NK-92 (cell line): ENCODE results near the gene MAP2K6.

Experiments
- DNase-seq: peaks from one replicate; lab custom pipeline; 2025; ENCODE audit not compliant: unreplicated experiment; lab: John Stamatoyannopoulos, UW

Gene MAP2K6

GRCh38 chr17:69528035-69528434 lies 113.5 kb downstream of the MAP2K6 start:
- DNase-seq, result no peak

GRCh38 chr17:69533481-69534234 lies 119.2 kb downstream of the MAP2K6 start:
- no peak for DNase-seq

- DNase-seq, result no peak
These were observed 119.7 kb downstream of the MAP2K6 start for GRCh38 chr17:69534235-69534621.

GRCh38 chr17:69535016-69535570 lies 120.6 kb downstream of the MAP2K6 start:
- DNase-seq, result no peak

GRCh38 chr17:69538795-69539194 lies 124.3 kb downstream of the MAP2K6 start:
- DNase-seq, result no peak

GRCh38 chr17:69539274-69539673 lies 124.8 kb downstream of the MAP2K6 start:
- DNase-seq, result no peak

- no peak for DNase-seq
These were observed 125.4 kb downstream of the MAP2K6 start for GRCh38 chr17:69539781-69540319.

GRCh38 chr17:69540356-69540755 lies 125.9 kb downstream of the MAP2K6 start:
- no peak for DNase-seq

- DNase-seq, result no peak
These were observed 132.7 kb downstream of the MAP2K6 start for GRCh38 chr17:69547230-69547629.

GRCh38 chr17:69547947-69548346 lies 133.4 kb downstream of the MAP2K6 start:
- DNase-seq, result no peak

- DNase-seq, result no peak
These were observed 136.9 kb downstream of the MAP2K6 start for GRCh38 chr17:69551212-69552010.

- DNase-seq, result no peak
These were observed 138.6 kb downstream of the MAP2K6 start for GRCh38 chr17:69552986-69553667.

- DNase-seq, result no peak
These were observed 140.6 kb downstream of the MAP2K6 start for GRCh38 chr17:69555056-69555455.

GRCh38 chr17:69557339-69557738 lies 142.8 kb downstream of the MAP2K6 start:
- no peak for DNase-seq

GRCh38 chr17:69558796-69559195 lies 144.3 kb downstream of the MAP2K6 start:
- DNase-seq, result no peak

GRCh38 chr17:69560987-69561441 lies 146.5 kb downstream of the MAP2K6 start:
- no peak for DNase-seq

- DNase-seq, result no peak
These were observed 147.0 kb downstream of the MAP2K6 start for GRCh38 chr17:69561462-69561861.

GRCh38 chr17:69565447-69565846 lies 150.9 kb downstream of the MAP2K6 start:
- DNase-seq, result no peak

- no peak for DNase-seq
These were observed 152.6 kb downstream of the MAP2K6 start for GRCh38 chr17:69567130-69567529.

- no peak for DNase-seq
These were observed 158.2 kb downstream of the MAP2K6 start for GRCh38 chr17:69572747-69573146.

GRCh38 chr17:69573396-69573795 lies 158.9 kb downstream of the MAP2K6 start:
- DNase-seq, result no peak
